ENCODE results near the gene CBLN3. TPM values are rescaled to one million over a fixed set of nuclear protein-coding genes. Genes with fewer than 3 reads are reported as not detected.

CBLN3 gene
- total and polyA plus RNA-seq, 4 donors, result 0.07 to 0.79 (median 0.46) TPM

GRCh38 chr14:24392325-24393091 lies 37.0 kb downstream of the CBLN3 start:
- H3K4me3 ChIP-seq (ENCODE audit: low read depth in 1 of 3, low read length in 3 of 3), result no peak overlapping the region
- WGBS, result 73% methylated on average over 8 of the region's 8 CpGs
- peaks cover 0 to 9% (median 3%) of the 10 kb centered on the region in 4 donors for H3K4me1 ChIP-seq (ENCODE audit: control insufficient read depth in 4 of 4, insufficient read depth in 4 of 4, low read length in 3 of 4)
- no peak for DNase-seq (ENCODE audit: low spot score)
- no peak overlapping the region for H3K9ac ChIP-seq (ENCODE audit: low read depth in 1 of 2, low read length in 2 of 2)
- no peaks in the 10 kb centered on the region for H3K9me3 ChIP-seq (ENCODE audit: control insufficient read depth in 4 of 4, low read length in 3 of 4)
- no peak for TF ChIP-seq YY1 (IDR thresholded peaks at IDR 0.05)
- TF ChIP-seq JUND (IDR thresholded peaks at IDR 0.05), result no peak
- no peak for TF ChIP-seq NR2F2 (IDR thresholded peaks at IDR 0.05)
- no peak for TF ChIP-seq RAD21 (IDR thresholded peaks at IDR 0.05)
- TF ChIP-seq HNF4A (conservative IDR thresholded peaks at IDR 0.05), result no peak
- no peak for TF ChIP-seq TAF1 (conservative IDR thresholded peaks at IDR 0.05)
- TF ChIP-seq CTCF (IDR thresholded peaks at IDR 0.05; ENCODE audit: low read depth, low read length, missing input control), result no peak
- TF ChIP-seq HNF4G (IDR thresholded peaks at IDR 0.05), result no peak
- no peak for TF ChIP-seq FOXA2 (IDR thresholded peaks at IDR 0.05)
- no peak for TF ChIP-seq REST (IDR thresholded peaks at IDR 0.05)
- no peak for TF ChIP-seq EGR1 (IDR thresholded peaks at IDR 0.05; ENCODE audit: low read depth in 2 of 2)
- no peak for TF ChIP-seq SP1 (IDR thresholded peaks at IDR 0.05)
- no peaks in the 10 kb centered on the region for H3K36me3 ChIP-seq (ENCODE audit: control insufficient read depth in 4 of 4, insufficient read depth in 3 of 4, low read depth in 1 of 4, low read length in 3 of 4)
- H3K27ac ChIP-seq (ENCODE audit: low read depth in 1 of 2, low read length in 2 of 2), result no peak overlapping the region
- no peaks in the 10 kb centered on the region for H3K27me3 ChIP-seq (ENCODE audit: control insufficient read depth in 4 of 4, insufficient read depth in 4 of 4, low read length in 3 of 4)

- no peak for DNase-seq (ENCODE audit: low spot score)
- no peak overlapping the region for H3K9ac ChIP-seq (ENCODE audit: low read depth in 1 of 2, low read length in 2 of 2)
- peaks cover 2 to 16% (median 10%) of the 10 kb centered on the region in 4 donors for H3K4me1 ChIP-seq (ENCODE audit: control insufficient read depth in 4 of 4, insufficient read depth in 4 of 4, low read length in 3 of 4)
- no peak for TF ChIP-seq HNF4G (IDR thresholded peaks at IDR 0.05)
- no peak for TF ChIP-seq ATF3 (IDR thresholded peaks at IDR 0.05)
- TF ChIP-seq MAX (IDR thresholded peaks at IDR 0.05), result no peak
- TF ChIP-seq FOXA2 (IDR thresholded peaks at IDR 0.05), result no peak
- TF ChIP-seq NR2F2 (IDR thresholded peaks at IDR 0.05), result no peak
- no peak for TF ChIP-seq EGR1 (IDR thresholded peaks at IDR 0.05; ENCODE audit: low read depth in 2 of 2)
- no peak for TF ChIP-seq FOXA1 (IDR thresholded peaks at IDR 0.05)
- TF ChIP-seq YY1 (IDR thresholded peaks at IDR 0.05), result no peak
- no peaks in the 10 kb centered on the region for H3K27me3 ChIP-seq (ENCODE audit: control insufficient read depth in 4 of 4, insufficient read depth in 4 of 4, low read length in 3 of 4)
- no peak overlapping the region for H3K27ac ChIP-seq (ENCODE audit: low read depth in 1 of 2, low read length in 2 of 2)
- H3K4me3 ChIP-seq (ENCODE audit: low read depth in 1 of 3, low read length in 3 of 3), result no peak overlapping the region
- no peaks in the 10 kb centered on the region for H3K9me3 ChIP-seq (ENCODE audit: control insufficient read depth in 4 of 4, low read length in 3 of 4)
- no peaks in the 10 kb centered on the region for H3K36me3 ChIP-seq (ENCODE audit: control insufficient read depth in 4 of 4, insufficient read depth in 3 of 4, low read depth in 1 of 4, low read length in 3 of 4)
- 64% methylated on average over 6 of the region's 6 CpGs for WGBS
Observed at GRCh38 chr14:24390701-24391468, 38.6 kb downstream of the CBLN3 start.
